Retinal pigment epithelial cell (primary cell): ENCODE results near the gene HPSE2.

Experiments used
- DNase-seq: peaks from one replicate; pipeline ENCODE4 v3.0.0-alpha.2; 2010; ENCODE audit warnings: low read depth
- H3K4me3 ChIP-seq: 2 replicates; pipeline ENCODE4 v1.5.1; 2011; ENCODE audit warnings: mild to moderate bottlenecking, low read length, control low read depth, moderate library complexity
- TF ChIP-seq, protein P1 (sequence below): conservative IDR thresholded peaks from 2 replicates; pipeline ENCODE4 v1.5.1; 2011; ENCODE audit warnings: low read depth, low read length, control low read depth, inconsistent platforms

HPSE2 gene

DNA sequence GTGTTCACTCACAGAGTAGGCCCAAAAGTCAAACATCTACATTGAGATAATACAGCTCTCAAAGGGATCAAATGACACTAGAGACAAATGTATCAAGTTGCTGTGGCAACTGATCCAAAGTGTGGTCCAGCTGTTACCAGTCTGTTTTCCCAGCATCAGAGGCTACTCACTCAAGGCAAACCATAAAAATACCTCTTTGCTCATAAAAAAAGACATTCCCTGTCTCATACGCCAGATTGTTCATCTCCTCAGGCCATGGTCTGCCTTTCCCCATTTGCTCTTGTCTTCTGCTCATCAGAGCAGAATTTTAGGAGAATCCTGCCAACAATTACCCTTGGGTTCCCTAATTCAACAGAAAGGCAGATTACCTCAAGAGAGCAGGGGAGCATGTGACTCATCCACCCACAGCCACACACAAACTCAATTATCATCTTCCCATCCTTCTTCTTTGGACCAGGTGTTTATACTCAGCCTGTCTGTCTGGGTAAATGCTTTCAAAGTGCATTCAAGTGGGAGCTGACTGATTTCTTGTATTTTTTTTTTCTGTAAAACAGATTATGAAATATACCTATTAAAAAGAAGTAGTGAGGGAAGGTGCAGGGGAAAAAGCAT lies 562.4 kb downstream of the HPSE2 start:
- TF ChIP-seq, protein P1, sequence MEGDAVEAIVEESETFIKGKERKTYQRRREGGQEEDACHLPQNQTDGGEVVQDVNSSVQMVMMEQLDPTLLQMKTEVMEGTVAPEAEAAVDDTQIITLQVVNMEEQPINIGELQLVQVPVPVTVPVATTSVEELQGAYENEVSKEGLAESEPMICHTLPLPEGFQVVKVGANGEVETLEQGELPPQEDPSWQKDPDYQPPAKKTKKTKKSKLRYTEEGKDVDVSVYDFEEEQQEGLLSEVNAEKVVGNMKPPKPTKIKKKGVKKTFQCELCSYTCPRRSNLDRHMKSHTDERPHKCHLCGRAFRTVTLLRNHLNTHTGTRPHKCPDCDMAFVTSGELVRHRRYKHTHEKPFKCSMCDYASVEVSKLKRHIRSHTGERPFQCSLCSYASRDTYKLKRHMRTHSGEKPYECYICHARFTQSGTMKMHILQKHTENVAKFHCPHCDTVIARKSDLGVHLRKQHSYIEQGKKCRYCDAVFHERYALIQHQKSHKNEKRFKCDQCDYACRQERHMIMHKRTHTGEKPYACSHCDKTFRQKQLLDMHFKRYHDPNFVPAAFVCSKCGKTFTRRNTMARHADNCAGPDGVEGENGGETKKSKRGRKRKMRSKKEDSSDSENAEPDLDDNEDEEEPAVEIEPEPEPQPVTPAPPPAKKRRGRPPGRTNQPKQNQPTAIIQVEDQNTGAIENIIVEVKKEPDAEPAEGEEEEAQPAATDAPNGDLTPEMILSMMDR: no peak
- no peak for DNase-seq
- H3K4me3 ChIP-seq: no peak overlapping the region

DNA sequence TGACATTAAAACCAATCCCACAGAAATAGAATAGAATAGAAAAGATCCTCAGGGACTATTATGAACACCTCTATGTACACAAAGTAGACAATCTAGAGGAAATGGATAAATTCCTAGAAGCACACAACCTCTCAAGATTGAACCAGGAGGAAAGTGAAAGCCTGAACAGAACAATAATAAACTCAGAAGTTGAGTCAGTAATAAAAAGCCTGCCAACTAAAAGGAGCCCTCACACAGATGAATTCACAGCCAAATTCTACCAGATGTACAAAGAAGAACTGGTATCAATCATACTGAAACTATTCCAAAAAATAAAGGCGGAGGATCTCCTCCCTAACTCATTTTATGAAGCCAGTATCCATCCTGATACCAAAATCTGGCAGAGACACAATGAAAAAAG lies 568.6 kb downstream of the HPSE2 start:
- no peak for DNase-seq
- H3K4me3 ChIP-seq: no peak overlapping the region
- TF ChIP-seq, protein P1: no peak

DNA sequence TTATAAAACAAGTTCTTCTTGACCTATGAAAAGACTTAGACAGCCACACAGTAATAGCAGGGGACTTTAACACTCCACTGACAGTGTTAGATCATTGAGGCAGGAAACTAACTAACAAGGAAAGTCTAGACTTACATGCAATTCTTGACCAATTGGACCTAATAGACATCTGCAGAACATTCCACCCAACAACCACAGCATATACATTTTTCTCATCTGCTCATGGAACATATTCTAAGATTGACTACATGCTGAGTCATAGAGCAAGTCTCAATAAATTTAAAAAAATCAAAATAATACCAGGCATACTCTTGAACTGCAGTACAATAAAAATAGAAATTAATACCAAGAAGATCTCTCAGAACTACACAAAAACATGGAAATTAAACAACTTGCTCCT lies 569.4 kb downstream of the HPSE2 start:
- no peak overlapping the region for H3K4me3 ChIP-seq
- TF ChIP-seq, protein P1: no peak
- no peak for DNase-seq

DNA sequence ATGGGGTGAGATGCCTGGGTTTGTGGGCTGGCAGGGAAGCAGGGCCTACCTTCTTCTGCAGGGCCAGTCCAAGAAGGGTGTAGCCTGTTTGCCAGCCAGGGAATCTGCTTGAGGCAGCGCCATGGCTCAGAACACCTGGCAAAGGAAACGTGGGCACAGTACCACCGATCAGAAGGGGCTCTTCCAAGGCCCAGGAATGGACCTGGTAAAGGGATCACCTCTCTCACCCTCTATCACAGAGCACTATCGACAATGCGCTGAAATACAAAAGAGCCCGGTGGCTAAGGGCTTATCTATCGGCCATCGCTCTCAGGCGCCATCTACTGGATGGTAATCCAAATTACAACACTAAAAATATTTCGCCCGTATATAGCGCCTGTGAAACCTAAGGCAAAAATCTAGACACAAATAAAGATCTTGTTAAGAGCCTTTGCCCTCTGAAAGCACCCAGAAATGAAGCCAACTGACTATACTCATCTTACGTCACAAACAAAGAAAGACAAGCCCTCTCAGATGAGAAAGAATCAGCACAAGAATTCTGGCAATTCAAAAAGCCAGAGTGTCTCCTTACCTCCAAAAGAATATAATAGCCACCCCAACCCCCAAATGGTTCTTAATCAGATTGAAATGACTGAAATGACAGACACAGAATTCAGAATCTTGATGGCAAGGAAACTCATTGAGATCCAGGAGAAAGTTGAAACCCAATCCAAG lies 571.2 kb downstream of the HPSE2 start:
- TF ChIP-seq, protein P1: peak; percentile 65
- no peak for DNase-seq
- H3K4me3 ChIP-seq: no peak overlapping the region

DNA sequence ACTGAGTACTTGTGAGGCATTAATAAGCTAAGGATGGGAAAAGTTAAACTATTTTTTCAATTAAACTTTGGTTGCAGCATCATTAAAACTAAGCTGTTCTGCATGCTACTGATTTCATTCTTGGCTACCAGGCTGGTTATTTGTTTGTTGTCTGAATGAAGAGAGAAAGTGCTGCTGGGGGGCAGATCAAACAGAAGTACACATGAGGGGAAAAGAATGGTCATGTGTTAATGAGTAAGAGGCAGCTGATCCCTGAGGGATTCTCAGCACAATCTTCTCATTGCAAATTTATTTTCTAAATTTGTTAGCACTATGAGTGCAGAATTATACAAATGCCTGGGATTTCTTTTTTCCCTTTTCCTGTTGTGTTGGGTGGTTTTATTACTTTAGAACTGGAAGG lies 575.7 kb downstream of the HPSE2 start:
- no peak overlapping the region for H3K4me3 ChIP-seq
- DNase-seq: peak; percentile 18
- TF ChIP-seq, protein P1: no peak

DNA sequence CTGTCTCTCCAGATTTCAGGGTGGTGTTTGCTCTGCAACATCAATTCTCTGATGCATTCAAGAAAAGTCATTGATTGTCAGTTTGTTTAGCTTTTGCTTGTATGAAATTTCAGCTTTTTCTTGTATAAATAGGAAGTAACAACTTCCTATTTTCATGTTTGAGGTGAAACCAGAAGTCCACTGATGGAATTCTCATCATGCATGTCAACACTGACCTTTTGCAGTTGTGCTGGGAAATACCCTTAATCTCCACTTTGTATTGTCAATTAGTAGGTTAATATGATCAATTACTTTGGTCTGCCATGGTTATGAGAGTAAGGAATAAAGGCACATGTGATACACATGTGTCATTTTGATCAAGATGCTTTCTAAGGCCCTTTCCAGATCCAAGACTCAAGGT lies 580.2 kb downstream of the HPSE2 start:
- no peak for DNase-seq
- H3K4me3 ChIP-seq: no peak overlapping the region
- TF ChIP-seq, protein P1: no peak

DNA sequence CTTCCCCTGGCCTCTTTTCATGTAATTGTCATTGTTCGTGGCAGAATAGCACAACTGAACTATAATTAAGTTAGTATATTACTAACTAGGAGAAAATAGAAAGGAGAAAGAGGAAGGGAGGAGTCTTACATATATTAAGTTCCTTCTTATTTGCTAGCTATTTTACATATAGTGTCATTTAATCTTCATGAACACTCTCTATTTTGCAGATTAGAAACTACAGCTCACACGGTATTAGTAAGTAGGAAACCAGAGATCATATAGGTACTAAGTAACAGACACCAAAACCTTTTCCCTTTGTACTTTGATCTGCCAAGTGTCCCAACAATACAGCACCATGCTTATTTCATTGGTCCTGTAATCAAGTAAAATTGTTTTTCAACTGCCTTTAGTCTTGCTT lies 586.5 kb downstream of the HPSE2 start:
- H3K4me3 ChIP-seq: no peak overlapping the region
- no peak for DNase-seq
- TF ChIP-seq, protein P1: no peak
